NCI-H1694 treated with DMSO at 0.1 percent for 48 hours (cell line): ENCODE measurements around the gene PRR12.

Experiments used
- DNase-seq: peaks from one replicate; lab custom pipeline; 2025; lab: John Stamatoyannopoulos, UW

The PRR12 gene

GRCh38 chr19:49591731-49592485 is 926 bp downstream of the PRR12 start:
- DNase-seq = peak; percentile 15

- peak; percentile 32 for DNase-seq
Measured at GRCh38 chr19:49592486-49593232, 1.7 kb downstream of the PRR12 start.

DNA sequence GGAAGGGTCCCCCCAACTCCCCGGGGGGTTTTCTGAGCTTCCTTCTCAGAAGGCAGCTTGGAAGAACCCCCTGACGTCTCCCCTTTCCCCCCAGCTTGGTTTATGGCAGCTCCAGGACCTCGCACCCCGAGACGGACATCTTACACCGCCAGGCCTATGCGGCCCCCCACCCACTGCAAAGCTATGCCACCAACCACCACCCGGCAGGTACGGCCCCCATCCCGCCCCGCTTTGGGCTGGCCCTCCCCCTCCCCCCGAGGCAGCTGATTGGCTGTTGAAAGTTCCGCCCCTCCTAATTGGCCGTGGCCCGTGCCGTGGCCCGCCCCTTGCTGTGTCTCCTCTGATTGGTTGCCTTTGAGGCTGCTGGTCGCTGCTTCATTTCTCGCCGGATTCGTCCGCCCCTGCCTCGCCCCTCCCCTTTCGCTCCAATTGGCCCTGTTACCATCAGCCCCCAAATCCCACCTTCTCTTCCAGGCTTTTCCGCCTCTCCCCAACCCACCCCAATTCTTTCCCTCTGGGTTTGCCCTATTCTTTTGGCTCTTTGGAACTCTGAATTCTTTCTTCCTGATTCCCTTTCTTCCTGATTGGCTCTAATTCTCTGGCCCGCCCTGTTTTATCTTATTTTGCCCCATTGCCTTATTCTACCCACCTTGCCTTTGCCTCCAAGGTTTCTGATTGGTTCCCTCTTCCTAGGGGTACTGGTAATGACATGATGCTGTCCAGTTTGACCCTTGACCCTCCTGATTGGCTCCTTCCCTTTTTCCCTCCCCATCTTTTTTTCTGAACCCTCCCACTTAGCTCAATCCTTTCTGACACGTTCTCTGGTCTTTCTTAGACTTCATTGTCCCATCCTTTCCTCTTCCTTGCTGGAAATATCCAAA is 2.5 kb downstream of the PRR12 start:
- DNase-seq = peak; percentile 88

GRCh38 chr19:49594157-49594992 is 3.4 kb downstream of the PRR12 start:
- DNase-seq = no peak

DNA sequence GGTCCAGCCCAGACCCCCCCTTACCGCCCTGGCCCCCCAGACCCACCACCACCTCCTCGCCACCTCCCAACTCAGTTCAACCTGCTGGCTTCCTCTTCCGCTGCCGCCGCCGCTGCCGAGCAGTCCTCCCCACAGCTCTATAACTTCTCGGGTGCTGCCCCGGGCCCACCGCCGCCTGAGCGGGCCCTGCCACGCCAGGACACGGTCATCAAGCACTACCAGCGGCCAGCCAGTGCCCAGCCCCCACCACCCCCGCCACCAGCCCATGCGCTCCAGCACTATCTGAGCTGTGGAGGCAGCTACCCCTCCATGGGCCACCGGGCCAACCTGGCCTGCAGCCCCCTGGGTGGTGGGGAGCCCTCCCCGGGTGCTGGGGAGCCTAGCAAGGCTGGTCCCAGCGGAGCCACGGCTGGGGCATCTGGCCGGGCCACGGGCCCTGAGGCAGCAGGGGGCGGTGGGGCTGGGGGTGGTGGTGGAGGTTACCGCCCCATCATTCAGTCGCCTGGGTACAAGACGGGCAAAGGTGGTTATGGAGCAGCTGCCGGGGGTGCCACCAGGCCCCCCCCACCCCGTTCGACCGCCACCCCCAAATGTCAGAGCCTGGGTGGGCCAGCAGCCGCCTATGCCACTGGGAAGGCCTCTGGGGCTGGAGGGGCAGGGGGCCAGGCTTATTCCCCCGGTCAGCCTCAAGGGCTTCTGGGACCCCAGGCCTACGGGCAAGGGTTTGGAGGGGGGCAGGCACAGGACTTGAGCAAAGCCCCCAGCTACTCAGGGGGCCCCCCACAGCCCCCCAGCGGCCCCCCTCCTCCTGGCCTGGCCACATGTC is 4.2 kb downstream of the PRR12 start:
- DNase-seq = no peak

DNA sequence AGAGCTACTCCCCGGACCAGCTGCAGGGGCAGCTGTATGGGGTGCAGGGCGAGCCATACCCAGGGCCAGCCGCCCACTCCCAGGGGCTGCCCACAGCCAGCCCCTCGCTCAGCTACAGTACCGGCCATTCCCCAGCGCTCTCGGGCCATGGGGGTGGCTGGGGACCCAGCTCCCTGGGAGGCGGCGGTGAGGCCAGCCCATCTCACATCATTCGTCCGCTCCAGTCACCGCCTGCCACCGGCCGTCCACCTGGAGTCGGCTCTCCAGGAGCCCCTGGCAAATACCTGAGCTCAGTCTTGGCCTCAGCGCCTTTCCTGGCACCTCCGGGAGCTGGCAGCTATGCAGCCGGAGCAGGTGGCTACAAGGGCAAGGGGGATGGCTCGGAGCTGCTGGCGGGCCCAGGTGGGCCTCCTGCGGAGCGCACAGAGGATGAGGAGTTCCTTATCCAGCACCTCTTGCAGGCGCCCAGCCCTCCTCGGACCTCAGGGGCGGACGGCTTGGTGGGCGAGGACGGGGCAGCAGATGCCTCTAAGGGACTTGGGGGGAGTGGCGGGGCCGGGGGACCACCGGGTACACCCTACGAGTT is 4.9 kb downstream of the PRR12 start:
- DNase-seq = no peak

GRCh38 chr19:49596407-49596806 is 5.4 kb downstream of the PRR12 start:
- DNase-seq = no peak

- DNase-seq = no peak
Measured at GRCh38 chr19:49596954-49597702, 6.1 kb downstream of the PRR12 start.

DNA sequence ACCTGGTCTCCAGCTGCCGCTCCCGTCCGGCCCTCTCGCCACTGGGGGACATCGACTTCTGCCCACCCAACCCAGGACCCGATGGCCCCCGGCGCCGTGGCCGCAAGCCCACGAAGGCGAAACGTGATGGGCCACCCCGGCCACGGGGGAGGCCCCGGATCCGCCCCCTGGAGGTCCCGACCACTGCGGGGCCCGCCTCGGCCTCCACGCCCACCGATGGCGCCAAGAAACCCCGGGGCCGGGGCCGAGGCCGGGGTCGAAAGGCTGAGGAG is 6.7 kb downstream of the PRR12 start:
- DNase-seq = no peak

DNA sequence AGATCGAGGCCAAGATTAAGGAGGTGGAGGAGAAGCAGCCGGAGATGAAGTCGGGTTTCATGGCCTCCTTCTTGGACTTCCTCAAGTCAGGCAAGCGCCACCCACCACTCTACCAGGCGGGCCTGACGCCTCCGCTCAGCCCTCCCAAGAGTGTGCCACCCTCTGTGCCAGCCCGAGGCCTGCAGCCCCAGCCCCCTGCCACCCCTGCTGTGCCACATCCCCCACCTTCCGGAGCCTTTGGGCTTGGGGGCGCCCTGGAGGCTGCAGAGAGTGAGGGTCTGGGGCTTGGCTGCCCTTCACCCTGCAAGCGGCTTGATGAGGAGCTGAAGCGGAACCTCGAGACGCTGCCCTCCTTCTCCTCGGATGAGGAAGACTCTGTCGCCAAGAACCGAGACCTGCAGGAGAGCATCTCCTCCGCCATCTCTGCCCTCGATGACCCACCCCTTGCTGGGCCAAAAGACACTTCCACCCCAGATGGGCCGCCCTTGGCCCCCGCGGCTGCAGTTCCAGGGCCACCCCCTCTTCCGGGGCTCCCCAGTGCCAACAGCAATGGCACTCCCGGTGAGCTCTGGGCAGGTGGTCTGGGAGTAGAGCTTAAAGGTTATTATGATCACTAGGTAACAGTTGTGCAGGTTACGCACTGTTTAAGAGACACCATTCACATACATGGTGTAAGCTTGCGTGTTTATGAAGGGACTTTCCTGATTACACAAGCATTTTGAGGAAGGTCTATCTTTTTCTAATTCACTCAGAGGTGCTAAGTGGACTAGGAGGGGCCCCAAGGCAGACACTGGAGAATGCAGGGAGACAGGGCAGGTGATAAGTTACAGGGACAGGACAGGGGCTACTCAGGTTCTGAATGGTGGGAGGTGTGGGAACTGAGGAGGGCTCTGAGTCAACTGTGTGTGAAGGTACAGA is 8.7 kb downstream of the PRR12 start:
- DNase-seq = no peak

DNA sequence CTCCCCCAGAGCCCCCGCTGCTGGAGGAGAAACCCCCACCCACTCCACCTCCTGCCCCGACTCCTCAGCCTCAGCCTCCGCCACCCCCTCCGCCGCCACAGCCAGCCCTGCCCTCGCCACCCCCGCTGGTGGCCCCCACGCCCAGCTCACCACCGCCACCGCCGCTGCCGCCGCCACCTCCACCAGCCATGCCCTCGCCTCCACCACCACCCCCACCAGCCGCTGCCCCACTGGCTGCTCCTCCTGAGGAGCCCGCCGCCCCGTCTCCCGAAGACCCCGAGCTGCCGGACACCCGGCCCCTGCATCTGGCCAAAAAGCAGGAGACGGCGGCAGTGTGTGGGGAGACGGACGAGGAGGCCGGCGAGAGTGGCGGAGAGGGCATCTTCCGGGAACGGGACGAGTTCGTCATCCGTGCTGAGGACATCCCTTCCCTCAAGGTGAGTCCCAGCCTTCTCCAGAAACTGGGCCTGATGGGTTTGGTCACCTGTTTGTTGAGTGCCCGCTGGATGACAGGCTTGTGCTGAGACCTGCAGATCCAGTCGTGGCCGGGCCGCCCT is 10.6 kb downstream of the PRR12 start:
- no peak for DNase-seq

- DNase-seq = no peak
Measured at GRCh38 chr19:49602806-49603205, 11.8 kb downstream of the PRR12 start.

GRCh38 chr19:49605605-49606004 is 14.6 kb downstream of the PRR12 start:
- no peak for DNase-seq

DNA sequence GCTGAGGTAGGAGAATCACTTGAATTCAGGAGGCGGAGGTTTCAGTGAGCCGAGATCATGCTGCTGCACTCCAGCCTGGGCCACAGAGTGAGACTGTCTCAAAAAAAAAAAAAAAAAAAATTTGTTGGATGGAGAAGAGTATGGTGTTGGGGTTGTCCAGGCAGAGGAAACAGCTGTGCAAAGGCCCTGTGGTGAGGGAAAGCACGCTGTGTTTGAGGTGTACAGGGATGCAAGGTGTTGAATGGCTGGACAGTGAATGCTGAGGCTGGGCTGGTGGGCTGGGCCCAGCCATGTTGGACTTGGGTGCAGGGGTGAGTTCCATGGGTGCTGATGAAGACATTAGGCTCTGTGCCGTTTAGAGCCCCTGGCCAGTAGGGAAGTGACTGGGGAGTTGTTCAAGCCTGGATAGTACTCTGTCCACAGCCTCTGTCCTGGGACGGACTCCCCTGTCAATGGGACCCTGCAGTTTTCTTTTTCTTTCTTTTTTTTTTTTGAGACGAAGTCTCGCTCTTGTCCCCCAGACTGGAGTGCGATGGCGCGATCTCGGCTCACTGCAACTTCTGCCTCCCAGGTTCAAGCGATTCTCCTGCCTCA is 18.6 kb downstream of the PRR12 start:
- DNase-seq = no peak

DNA sequence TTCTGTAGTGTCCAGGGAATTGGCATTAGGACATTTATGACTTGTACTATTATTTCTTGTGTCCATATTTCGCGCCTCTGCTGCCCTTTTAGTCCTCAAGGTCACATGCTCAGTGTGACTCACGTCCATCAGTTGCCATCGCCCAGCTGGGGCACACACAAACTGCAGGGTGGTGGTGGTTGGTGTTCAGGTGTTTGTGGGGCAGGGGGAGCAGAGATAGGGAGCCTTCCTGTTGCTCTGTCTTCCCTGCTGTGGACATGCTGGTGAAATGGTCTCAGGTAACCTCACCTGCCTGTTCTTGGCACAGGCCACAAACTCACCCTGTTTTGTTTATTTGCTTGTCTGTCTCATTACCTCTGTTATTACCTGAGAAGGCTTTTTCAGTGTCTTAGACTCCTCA is 22.4 kb downstream of the PRR12 start:
- no peak for DNase-seq

DNA sequence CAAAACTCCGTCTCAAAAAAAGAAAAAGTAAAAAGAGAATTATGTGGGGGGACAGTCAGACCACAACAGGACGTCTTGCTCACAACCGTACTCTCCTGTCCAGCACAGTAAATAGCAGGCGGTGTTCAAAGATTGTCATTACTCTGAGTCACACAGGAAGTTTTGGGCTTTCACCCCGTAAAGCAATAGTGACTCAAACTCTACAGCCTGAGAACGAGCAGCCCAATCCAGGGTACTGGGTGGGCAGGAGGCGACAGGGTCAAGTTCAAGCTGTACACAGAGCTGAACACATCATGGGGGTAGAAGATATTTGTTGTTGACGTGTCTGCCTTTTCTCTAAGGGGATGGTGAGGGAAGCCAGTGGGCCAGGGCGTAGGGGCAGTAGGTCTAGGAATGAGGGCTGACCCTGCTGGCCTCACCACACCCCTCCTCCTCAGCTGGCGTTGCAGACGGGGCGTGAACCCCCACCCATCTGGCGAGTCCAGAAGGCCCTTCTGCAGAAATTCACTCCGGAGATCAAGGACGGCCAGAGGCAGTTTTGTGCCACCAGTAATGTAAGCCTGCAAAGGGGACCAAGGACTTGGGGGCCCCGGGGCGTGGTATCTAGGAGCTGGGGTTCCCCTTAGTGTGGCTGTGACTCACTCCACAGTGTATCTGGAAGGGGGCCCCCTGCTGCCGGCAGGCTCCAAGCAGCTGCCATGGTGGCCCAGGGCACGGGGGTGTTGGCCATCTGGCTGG is 23.3 kb downstream of the PRR12 start:
- no peak for DNase-seq

- no peak for DNase-seq
Measured at GRCh38 chr19:49615861-49616260, 24.9 kb downstream of the PRR12 start.
